GM19239 (cell line): Measurements from ENCODE around the gene NHERF1.

ENCODE experiments used
- DNase-seq: peaks from one replicate; pipeline ENCODE4 v3.0.0; 2011; ENCODE audit warnings: low spot score; ENCODE audit not compliant: insufficient read length
- FAIRE-seq: peaks from 2 replicates; lab custom pipeline; 2011; peaks lifted over from hg19 to GRCh38; lab: Jason Lieb, UNC

NHERF1 gene

DNA sequence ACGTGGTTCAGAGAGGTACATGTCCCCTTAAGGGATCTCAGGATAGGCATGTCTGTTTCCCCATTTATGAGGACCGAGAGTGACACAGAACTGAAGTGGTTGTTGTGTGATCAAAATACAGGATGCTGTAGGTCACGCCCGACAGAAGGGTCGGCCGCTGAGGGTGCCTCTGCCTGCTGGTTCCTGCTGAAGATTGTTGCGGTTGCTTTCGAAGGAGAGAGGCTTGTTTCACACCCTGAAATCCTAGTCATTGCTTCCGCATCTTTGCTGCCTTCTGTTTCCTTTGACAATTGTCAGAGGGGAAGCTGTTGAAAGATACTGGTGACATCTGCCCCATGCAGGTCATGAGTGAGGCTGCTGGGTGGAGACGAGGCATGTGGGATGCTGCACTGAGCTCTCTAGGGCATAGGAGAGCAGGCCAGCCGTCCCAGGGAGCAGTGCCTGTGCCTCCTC lies 31.5 kb downstream of the NHERF1 start:
- FAIRE-seq (no peak), DNase-seq (peak; percentile 67)

DNA sequence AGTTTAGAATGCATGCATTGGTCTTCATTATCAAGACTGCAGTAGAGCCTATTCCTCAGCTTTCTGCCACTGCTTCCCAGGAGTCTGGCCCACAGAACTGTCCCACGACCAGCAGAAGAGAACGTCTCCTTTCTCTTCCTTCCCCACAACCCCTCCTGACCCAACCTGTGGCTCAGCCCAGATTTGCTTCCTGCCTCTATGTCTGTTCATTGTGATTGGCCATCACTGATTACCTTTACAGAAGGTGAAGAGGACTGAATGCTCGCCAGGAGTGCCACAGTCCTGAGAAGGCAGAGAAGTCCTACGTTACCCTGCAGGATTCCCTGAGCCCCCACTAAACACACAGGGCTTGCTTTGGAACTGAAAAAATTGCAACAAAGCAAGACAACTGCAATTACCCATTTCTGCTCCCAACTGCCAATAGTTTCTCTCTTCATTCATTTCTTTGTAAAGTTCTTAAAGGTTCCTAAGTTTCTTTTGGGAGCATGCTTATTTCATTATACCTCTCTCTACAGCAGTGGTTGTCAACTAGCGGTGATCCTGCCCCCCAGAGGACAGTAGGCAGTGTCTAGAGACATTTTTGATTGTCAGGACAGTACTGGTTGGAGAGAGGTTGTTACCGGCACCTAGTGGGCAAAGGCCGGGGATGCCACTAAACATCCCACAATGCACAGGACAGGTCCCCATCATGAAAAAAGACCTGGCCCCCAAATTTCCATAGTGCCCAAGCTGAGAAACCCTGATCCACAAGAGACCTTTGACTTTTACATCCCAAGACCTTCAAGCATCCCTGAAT lies 32.2 kb downstream of the NHERF1 start:
- peak; percentile 23 for FAIRE-seq
- no peak for DNase-seq

DNA sequence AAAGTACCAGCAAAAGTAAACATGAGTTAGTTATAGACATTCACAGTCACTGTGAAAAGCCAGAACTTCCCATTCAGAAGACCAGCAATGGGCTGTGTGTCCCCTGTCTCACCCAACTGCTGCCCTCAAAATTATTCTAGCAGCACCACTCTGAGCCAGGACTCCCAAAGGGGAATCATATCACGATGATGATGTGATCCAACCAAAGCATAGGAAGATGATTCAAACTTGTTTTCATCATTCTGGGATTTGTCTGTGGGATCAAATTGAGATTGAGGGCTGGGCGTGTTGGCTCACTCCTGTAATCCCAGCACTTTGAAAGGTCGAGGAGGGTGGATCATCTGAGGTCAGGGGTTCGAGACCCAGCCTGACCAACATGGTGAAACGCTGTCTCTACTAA lies 34.1 kb downstream of the NHERF1 start:
- FAIRE-seq = no peak

DNA sequence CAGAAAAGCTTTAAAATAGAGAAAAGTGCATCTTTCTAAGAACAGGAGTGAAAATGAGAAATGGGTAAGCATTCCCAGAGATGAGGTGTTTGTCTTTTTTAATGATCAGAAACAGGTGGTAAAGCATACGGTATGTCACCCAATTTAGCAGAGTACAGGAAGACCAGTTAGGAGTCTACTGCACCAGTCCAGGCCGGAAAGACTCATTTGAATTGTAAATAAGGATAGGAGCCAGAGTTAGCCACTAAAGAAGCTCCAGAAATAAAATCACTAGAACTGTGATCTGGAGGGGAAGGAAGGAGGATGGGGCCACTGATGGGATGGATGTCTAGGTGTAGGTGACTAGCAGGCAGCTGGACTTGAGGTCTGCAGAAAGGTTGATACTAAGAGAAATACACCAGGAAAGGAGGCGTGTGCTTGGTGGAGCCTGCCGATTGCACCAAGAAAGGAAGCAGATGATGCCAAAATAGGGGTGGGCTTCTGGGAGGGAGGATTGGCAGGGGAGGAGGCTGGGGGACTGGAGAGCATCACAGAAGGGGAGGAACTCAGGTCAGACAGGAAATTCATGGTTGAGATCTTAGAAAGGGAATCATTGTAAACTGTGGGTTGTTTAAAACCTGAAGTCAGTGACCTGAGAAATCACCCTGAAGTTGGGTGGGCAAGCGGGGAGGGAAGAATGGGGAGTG lies 35.8 kb downstream of the NHERF1 start:
- FAIRE-seq (peak; percentile 66), DNase-seq (no peak)

More for the DNA sequence above, 34.1 kb downstream of the NHERF1 start:
- DNase-seq = no peak

DNA sequence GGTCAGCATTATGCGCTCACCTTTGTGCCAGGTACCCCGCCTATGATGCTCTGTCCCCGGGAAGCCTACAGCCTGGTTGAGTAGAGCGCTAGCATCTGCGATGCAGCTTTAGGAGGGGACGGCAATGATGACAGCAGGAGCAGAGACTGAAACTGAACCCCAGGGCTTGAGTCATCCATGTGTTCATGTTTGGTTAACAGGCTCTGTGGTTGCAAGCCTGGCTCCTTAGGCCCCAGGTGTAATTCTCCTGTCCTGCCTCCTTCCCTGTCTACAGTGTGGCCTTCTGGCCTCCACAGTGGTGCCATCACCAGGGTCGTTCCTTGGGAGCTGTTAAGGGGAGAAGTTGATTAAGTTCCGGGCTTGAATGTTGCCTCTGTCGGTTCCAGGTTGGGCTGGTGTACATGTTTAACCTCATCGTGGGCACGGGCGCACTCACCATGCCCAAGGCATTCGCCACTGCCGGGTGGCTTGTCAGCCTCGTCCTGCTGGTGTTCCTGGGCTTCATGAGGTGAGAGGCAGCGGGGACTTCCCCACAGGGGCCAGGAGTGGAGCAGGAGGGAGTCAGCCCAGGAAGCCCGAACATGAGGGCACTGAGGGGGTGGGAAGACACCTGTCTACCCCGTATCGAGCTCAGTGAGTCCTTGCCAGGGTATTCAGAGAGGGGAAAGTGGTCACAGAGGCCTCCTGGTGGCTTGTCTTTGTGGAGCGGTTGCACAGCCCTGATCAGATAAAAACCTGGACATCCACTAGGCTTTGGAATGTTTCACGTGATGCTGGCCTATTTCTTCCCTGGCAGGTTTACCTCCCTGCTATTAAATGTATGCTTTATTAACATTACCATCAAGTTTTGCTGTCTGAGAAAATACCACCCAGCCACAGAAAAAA lies 36.9 kb downstream of the NHERF1 start:
- no peak for FAIRE-seq
- DNase-seq = no peak

DNA sequence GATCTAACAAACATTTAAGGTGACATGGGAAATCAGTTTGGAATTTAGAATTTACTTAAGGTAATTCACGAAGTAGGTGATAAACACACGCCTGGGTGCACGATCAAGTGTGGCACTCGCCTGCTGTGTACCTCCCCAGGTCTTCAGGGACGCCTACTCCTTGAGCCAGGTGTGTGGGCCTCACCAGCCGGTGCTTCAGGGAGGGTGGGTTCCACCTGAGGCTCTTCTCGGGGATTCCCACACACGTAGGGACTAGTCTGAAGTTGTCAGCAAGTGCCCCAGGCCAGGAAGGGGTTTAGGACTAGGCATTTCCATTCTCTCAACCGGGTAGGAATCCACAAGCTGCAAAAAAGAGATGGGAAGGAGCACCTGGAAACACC lies 37.5 kb downstream of the NHERF1 start:
- DNase-seq (no peak), FAIRE-seq (no peak)

DNA sequence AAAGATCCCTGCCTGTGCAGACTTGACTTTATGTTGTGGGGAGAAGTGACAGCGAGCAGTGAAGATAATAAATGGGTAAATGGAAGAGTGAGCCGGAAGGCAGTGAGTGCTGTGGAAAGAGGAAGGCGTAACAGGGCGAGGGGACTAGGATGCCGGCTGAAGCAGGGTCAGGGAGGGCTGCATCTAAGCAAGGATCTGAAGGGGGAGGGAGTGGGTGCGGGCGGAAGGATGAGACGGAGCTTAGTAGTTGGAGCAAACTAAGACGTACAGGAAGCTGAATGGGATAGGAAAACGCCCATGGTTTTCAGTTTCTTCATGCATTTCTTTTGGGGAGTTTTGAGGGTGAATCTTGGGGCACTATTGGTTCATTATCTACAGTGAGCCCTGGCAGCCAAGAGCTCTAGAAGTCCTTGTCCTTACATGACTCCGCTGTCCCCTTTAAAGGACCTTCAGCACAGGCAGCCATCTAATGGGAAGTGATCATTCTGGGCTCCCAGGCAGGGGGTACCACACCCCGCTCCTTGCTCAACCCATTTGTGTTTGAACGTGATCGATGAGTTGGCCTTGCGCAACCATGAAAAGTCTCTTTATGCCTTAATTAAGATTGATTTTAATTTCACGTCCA lies 38.1 kb downstream of the NHERF1 start:
- DNase-seq (no peak), FAIRE-seq (no peak)

DNA sequence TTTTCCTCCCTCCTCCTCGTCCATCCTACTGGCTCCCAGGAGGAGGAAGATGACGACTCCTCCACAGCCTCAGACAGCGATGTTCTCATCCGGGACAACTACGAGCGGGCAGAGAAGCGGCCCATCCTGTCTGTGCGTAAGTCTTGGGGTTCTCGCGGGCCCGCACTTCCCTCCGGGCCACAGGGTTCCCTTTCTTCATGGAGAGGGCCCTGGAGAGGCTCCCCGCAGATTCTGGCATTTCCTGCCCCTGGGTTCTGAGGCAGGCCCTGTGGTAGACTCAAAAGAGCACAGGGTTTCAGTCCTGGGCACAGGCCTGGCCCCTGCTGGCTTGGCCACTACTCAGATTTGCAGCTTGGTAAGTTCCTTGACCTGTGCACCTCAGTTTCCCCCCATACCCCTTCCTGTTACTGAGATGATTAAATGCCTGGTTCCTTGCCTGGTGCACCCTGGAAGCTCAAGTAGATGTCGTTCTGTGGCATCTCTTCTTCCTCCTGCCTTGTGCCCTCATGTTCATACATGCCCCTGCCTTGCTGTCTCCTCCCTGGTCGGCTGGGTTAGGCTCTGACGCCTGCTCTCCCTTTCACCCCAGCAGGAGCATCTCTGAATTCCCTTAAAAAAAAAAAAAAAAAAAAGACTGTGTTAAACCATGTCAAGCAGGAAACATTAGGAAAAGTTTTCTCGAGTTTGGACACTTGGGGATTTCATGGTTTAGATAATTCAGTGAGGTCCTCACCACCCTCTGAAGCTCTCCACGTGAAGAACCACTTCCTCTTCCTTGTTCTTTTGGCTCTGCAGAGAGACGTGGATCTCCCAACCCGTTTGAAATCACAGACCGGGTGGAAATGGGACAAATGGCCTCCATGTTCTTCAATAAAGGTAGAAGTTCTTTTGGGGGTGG lies 42.0 kb downstream of the NHERF1 start:
- no peak for DNase-seq
- FAIRE-seq = no peak

DNA sequence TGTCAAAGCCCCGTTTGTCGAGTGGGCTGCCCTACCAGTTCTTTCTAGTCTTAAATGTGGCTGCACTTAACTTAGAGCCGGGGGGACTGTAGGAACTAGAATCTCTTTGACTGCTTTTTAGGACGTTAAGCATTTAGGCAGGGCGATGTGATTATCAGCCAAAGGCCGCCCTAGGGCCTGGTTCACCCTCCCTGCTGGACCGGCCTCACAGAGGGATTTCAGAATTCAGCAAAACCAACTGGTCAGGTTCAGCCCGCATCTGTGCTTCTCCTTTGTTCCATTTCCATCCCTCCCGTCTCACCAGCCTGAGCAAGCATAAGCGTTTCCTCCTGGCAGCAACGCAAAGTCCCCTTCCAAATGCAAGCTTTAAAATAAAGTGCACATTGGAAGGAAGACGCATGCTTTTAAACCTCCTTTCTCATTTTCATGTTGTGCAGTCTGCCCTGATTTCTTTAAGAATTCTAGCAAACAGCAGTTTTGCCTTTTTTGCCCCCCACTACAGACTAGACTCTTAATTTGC lies 44.2 kb downstream of the NHERF1 start:
- no peak for FAIRE-seq
- no peak for DNase-seq

DNA sequence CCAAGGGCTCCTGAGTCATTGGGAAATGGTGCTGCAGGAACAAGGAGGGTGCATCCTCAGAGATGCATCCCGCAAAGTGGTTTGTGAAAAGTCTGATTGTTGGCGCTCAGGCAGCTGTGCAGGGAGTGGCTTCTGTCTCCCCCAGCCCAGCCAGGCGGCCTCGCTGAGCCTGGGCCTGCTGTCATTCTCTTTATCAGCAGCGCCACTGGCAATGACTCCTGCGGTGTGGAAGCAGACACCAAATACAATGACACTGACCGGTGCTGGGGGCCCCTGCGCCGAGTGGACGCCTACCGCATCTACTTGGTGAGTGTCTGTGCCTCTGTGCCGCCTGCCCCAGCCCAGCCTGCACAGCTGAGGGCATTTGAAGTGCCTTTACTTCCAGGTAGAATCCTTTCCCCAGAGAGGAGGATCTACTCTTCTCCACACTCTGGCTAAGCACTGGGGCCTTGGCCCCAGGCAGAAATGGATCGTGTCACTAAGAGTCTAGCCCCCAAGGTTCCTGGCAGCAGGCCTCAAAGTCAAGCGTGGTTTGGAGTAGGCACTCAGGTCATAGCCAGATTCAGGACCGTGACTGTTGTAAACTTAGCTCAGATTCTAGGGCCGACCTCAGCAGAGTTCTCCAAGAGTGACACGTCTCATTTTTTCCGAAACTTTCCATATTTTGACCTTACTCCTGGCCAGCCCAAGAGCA lies 47.0 kb downstream of the NHERF1 start:
- DNase-seq (no peak), FAIRE-seq (no peak)

DNA sequence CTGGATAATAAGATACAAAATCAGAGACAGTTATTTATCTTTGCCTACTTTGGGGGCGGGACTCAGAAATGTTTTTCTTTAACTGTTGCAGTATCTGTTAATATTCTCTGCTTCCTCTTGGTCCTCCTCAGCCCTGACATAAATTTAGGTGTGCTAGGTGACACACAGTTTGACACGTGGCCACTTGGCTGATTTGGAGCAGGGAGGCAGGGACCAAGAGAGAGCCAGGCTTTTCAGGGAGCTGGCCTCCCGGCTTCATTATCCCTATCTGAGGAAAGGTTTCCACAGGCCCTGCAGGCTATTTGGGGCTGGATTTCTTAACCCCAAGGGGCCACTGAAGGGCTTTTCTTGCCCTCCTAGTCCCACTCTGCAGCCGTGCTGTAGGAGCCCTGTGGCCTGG lies 47.8 kb downstream of the NHERF1 start:
- DNase-seq (no peak), FAIRE-seq (no peak)

DNA sequence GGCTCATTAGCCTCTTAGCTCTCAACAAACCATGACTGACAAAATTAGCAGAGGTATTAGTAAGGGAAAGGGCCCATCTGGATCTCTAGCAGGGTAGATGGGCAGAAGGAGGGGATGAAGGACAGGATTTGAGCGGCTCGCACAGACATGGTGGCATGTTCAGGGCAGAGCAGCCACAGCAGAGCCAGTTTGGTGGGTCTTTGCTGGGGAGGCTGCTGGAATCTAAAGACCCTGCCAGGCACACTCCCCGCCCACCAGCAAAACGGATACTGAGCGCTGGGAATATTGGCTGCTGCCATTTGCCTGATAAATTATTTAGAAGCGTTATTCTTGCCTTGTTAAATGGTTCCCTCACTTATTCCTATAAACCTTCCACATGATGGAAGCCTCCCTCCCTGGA lies 48.4 kb downstream of the NHERF1 start:
- FAIRE-seq = no peak
- DNase-seq = no peak

DNA sequence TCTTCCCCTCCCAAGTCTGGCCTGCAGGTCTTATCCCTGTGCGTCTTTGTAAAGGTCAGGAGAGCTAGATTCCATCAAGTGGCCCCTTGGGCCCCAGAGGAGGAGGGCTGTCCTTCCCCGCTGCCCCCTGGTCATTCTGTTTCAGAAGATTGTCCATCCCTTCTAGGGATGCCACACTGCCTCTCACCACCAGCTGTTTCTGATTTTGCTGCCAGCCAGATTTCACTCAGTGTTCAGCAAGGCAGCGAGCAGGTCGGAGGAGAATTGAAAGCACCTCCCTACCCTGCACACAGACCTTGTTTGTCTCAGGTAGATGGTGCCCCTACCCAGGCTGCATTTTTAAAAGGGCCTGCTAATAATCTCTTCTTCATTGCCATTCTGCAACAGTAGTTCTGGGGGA lies 49.4 kb downstream of the NHERF1 start:
- FAIRE-seq (no peak), DNase-seq (no peak)

DNA sequence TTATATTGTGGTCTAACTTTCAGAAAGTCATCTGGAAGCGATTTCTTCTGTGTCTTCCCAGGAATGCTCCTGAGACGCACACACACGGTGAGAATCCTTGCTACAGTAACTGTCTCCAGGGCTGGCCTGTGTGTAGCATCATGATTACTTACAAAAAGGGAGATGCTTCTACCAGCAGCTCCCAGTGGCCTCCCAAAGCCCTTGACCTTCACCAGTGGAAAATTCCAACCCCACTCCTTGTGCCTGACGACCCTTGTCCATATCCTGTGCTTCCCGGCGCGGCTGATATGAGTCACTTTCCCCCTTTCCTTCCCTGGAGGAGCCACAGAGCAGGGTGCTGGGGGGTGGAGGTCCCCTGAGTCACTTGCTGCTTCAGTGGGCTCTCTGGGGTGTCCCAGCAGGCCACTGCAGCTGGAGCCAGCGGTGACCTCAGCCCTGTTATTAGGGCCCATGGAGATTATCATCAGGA lies 49.8 kb downstream of the NHERF1 start:
- DNase-seq = no peak
- no peak for FAIRE-seq

DNA sequence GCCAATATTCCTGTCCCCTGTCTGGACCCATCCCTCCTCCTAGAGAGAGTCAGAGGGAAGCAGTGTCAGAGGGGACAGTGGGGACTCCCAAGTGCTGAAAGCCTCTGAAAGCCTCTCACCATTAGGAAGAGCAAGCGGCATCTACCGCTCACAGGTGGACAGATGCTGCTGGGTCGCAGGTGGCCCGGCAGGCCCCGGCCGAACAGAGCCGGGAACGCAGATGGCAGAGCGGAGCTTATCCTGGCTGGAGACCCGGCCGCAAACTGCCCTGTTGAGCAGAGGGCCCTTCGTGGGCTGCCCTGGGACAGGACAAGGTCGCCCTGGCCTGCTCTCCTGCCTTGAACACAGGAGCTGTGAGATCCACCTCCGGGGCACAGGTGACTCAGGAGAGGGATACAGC lies 50.7 kb downstream of the NHERF1 start:
- no peak for DNase-seq
- FAIRE-seq = no peak

DNA sequence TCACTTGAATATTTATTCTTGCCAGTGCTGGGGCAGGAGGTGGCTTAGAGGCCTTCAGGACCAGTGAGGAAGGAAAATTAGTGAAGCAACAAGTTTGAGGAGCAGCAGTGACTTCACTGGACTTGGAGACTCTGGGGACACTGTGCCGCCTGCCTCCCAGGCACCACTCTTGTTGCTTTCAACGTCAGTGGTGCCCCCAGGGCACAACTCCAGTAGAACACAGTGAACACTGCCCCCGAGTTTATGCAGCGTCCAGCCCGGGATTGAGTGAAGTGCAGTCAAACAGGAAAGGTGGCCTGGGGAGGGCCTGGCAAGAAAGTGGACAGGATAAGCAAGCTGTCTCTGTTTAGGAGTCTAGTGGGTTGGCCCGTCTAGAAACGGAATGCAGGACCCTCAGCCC lies 52.1 kb downstream of the NHERF1 start:
- no peak for FAIRE-seq
- no peak for DNase-seq

DNA sequence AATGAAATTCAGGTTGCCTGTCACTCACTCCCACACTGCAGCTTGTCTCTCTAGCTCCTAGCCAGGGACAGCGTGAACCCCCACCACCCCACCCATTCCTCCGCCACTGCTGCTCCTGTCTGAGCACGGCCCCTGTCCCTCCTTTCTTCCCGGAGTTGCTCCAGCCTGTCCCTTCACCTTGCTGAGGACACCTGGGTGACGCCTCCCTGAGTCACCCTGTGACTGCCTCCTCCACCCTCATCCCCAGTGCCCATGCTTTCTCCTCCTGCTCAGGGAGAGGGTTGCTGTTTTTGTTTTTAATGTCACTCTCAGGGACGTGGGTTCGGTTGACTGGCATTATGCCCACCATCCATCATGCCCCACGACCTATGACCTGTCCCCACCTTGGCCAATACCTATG lies 53.5 kb downstream of the NHERF1 start:
- FAIRE-seq = no peak
- DNase-seq = no peak

DNA sequence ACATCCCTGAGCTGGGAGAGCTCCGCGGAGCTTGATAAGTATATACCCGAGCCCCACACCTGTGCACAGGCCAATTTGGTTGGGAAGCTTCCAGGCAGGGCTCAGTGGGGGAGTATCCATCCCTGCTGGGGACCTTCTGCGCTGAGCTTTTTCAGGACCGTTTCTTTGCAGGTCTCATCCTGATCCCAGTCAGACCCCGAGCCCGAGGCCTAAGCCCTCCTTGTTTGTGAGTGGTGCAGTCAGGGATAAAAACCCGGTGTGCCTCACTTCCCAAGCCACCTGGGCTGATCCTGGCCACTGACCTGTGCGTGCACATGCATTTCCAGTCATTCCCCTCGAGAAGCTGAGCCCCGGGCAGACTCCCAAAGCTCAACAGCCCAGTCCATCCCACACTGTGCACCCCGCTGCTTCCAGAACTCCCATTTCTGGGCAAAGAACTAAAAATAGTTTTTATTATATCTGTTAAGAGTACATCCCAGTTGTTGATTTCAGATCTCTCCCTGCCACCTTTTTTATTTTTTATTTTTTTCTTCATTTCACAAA lies 55.0 kb downstream of the NHERF1 start:
- no peak for FAIRE-seq
- no peak for DNase-seq
